Gastrocnemius medialis (tissue), 4 donors: Measurements from ENCODE around the gene IFT81. TPM values are rescaled to one million over a fixed set of nuclear protein-coding genes. Genes with fewer than 3 reads are reported as not detected.
A peak's percentile ranks its signal among the peaks of the same experiment; 100 is the strongest.
"Not testable (repeated sequence)": the region's sequence is repeated elsewhere in the genome, so short reads cannot be mapped to it uniquely, and the experiment has no call there.

ENCODE experiments used
- ATAC-seq, 2 donors: fragments of 150-250 bp; one replicate each; pipeline ENCODE4 v1.9.1; 2016
- DNase-seq, 2 donors: peaks; one replicate each; pipeline ENCODE4 v3.0.0-alpha.2; 2019
- H3K27ac ChIP-seq, 4 donors: fragments of 200-600 bp; sonication (generic); 1 replicate in 1 of 4; 2 replicates in 3 of 4; pipeline ENCODE4 v1.5.1; 2016 to 2018; ENCODE audit warnings: mild to moderate bottlenecking in 2 of 4, moderate library complexity in 1 of 4
- H3K27me3 ChIP-seq, 3 donors: fragments of 200-600 bp; sonication (generic) in 2 of 3; 1 replicate in 1 of 3; 2 replicates in 2 of 3; pipeline versions ENCODE4 v1.5.1 to v1.6.0; 2016 to 2019; ENCODE audit warnings: mild to moderate bottlenecking in 1 of 3, moderate library complexity in 1 of 3
- H3K36me3 ChIP-seq, 2 donors: fragments of 200-600 bp; sonication (generic) in 1 of 2; one replicate each; pipeline ENCODE4 v1.5.1; 2017 to 2018
- H3K4me1 ChIP-seq, 2 donors: fragments of 200-600 bp; sonication (generic) in 1 of 2; one replicate each; pipeline ENCODE4 v1.5.1; 2016 to 2017; ENCODE audit warnings: mild to moderate bottlenecking in 2 of 2
- H3K4me3 ChIP-seq, 4 donors: fragments of 200-600 bp; sonication (generic) in 3 of 4; 1 replicate in 1 of 4; 2 replicates in 3 of 4; pipeline ENCODE4 v1.5.1; 2016 to 2019; ENCODE audit warnings: mild to moderate bottlenecking in 2 of 4
- H3K9me3 ChIP-seq, 3 donors: fragments of 200-600 bp; sonication (generic) in 2 of 3; 1 replicate in 1 of 3; 2 replicates in 2 of 3; pipeline ENCODE4 v1.5.1; 2016 to 2019
- CTCF ChIP-seq, 5 experiments: fragments of 450-650 bp in 3 of 5; fragments of 200-600 bp in 2 of 5; sonication (generic) in 2 of 5; IDR thresholded peaks in 4 of 5; conservative IDR thresholded peaks in 1 of 5; 1 replicate in 4 of 5; 2 replicates in 1 of 5; pipeline ENCODE4 v1.5.1; 2016 to 2019; ENCODE audit warnings: antibody characterized with exemption in 5 of 5, mild to moderate bottlenecking in 3 of 5, moderate library complexity in 3 of 5
- POLR2A ChIP-seq, 2 donors: fragments of 450-650 bp; IDR thresholded peaks; one replicate each; pipeline ENCODE4 v1.6.1; 2017; ENCODE audit warnings: antibody characterized with exemption in 2 of 2, mild to moderate bottlenecking in 2 of 2, moderate library complexity in 2 of 2
- in situ Hi-C, 4 donors: fragments of 200-750 bp; cut with MboI; loops; one replicate each; pipeline versions ENCODE4 v1.15.0 to v1.8.0; 2017; ENCODE audit warnings: low sequenced_read_pairs in 4 of 4
- intact Hi-C: fragments of 100-400 bp; cut with DNase I; formaldehyde crosslinking; loops from one replicate; pipeline ENCODE4 v1.15.1; 2023; ENCODE audit warnings: low total_unique reads
- total RNA-seq, 4 donors: library from RNA; depleted of rRNA; stranded (reverse); fragments of >200 nt; gene quantifications; one replicate each; pipeline versions ENCODE4 v1.1.0 to v1.2.3, GENCODE V29; 2016

IFT81 gene
- total RNA-seq, 4 donors from 2014 or later = 3.3 to 4.5 (median 3.7) TPM

- ATAC-seq (no peak), DNase-seq (no peak)
- Histone ChIP-seq H3K4me1 (peaks cover 4 to 5% of the 10 kb centered on the region in 2 donors), H3K4me3 (no peak overlapping the region), H3K27ac (no peak overlapping the region), H3K27me3 (no peaks in the 10 kb centered on the region), H3K36me3 (no peaks in the 10 kb centered on the region), H3K9me3 (no peaks in the 10 kb centered on the region)
- TF ChIP-seq POLR2A (IDR thresholded peaks at IDR 0.05) (no peak), CTCF (IDR thresholded peaks at IDR 0.05 in 4 of 5, conservative IDR thresholded peaks at IDR 0.05 in 1 of 5) (no peak)
- in situ Hi-C loops = no loop called here
- intact Hi-C loops = no loop called here
Observed at GRCh38 chr12:110115675-110116074, 8.5 kb upstream of the IFT81 start.

GRCh38 chr12:110116623-110117022, 7.5 kb upstream of the IFT81 start:
- in situ Hi-C loops = no loop called here

GRCh38 chr12:110117210-110117609, 6.9 kb upstream of the IFT81 start:
- in situ Hi-C loops, H3K4me3 ChIP-seq, DNase-seq, H3K36me3 ChIP-seq, H3K27me3 ChIP-seq, H3K27ac ChIP-seq, H3K9me3 ChIP-seq, ATAC-seq, intact Hi-C loops, H3K4me1 ChIP-seq: not testable (repeated sequence)

More at GRCh38 chr12:110116623-110117022, 7.5 kb upstream of the IFT81 start:
- Histone ChIP-seq H3K4me3 (no peak overlapping the region), H3K9me3 (no peaks in the 10 kb centered on the region), H3K36me3 (no peaks in the 10 kb centered on the region), H3K4me1 (peaks cover 4 to 5% of the 10 kb centered on the region in 2 donors), H3K27ac (no peak overlapping the region), H3K27me3 (no peaks in the 10 kb centered on the region)
- TF ChIP-seq POLR2A (IDR thresholded peaks at IDR 0.05) (no peak), CTCF (IDR thresholded peaks at IDR 0.05 in 4 of 5, conservative IDR thresholded peaks at IDR 0.05 in 1 of 5) (no peak)
- ATAC-seq (no peak), DNase-seq (no peak)
- intact Hi-C loops = no loop called here

- ATAC-seq = peak in 1 of 2 donors; percentile 28
- Histone ChIP-seq H3K36me3 (no peaks in the 10 kb centered on the region), H3K4me1 (peaks cover 4 to 5% of the 10 kb centered on the region in 2 donors), H3K9me3 (no peaks in the 10 kb centered on the region), H3K27ac (peak overlapping the region in 2 of 4 donors; percentile 33 to 49), H3K27me3 (no peaks in the 10 kb centered on the region), H3K4me3 (no peak overlapping the region)
- TF ChIP-seq CTCF (IDR thresholded peaks at IDR 0.05 in 4 of 5, conservative IDR thresholded peaks at IDR 0.05 in 1 of 5) = no peak
- no peak for TF ChIP-seq POLR2A (IDR thresholded peaks at IDR 0.05)
- in situ Hi-C loops = no loop called here
- no peak for DNase-seq
- intact Hi-C loops = no loop called here
Observed at GRCh38 chr12:110117956-110118685, 6.0 kb upstream of the IFT81 start.

GRCh38 chr12:110122929-110123328, 1.2 kb upstream of the IFT81 start:
- DNase-seq (no peak), ATAC-seq (no peak)
- Histone ChIP-seq H3K9me3 (no peaks in the 10 kb centered on the region), H3K27ac (no peak overlapping the region), H3K4me3 (no peak overlapping the region), H3K27me3 (no peaks in the 10 kb centered on the region), H3K4me1 (peaks cover 7 to 16% of the 10 kb centered on the region in 2 donors), H3K36me3 (peaks cover 0 to 1% of the 10 kb centered on the region in 2 donors)
- TF ChIP-seq POLR2A (IDR thresholded peaks at IDR 0.05) (no peak), CTCF (IDR thresholded peaks at IDR 0.05 in 4 of 5, conservative IDR thresholded peaks at IDR 0.05 in 1 of 5) (no peak)
- in situ Hi-C loops (no loop called here), intact Hi-C loops (no loop called here)
